RWPE2 (cell line): ENCODE data around the gene NEUROD2.

Experiments used
- ATAC-seq: fragments of 200-7000 bp; cut with Tn5 transposase; 3 replicates; pipeline ENCODE4 v1.9.1; 2021; ENCODE audit warnings: low read depth
- DNase-seq: peaks from one replicate; pipeline ENCODE4 v3.0.0-alpha.2; 2020; ENCODE audit warnings: low spot score
- H3K27ac ChIP-seq: fragments of 450-650 bp; 2 replicates; pipeline ENCODE4 v1.5.1; 2017; ENCODE audit warnings: mild to moderate bottlenecking; ENCODE audit not compliant: poor library complexity, severe bottlenecking
- H3K27me3 ChIP-seq: fragments of 250-450 bp; sonication (Bioruptor Pico); 2 replicates; pipeline ENCODE4 v1.5.1; 2021; ENCODE audit warnings: mild to moderate bottlenecking, moderate library complexity; ENCODE audit not compliant: insufficient read depth, poor library complexity, severe bottlenecking
- H3K36me3 ChIP-seq: fragments of 250-450 bp; sonication (Bioruptor Pico); 2 replicates; pipeline ENCODE4 v1.5.1; 2020; ENCODE audit warnings: low read depth, mild to moderate bottlenecking, moderate library complexity
- H3K4me1 ChIP-seq: fragments of 250-450 bp; sonication (Bioruptor Pico); 2 replicates; pipeline ENCODE4 v1.5.1; 2021; ENCODE audit warnings: mild to moderate bottlenecking, moderate library complexity; ENCODE audit not compliant: insufficient read depth, poor library complexity, severe bottlenecking
- H3K4me3 ChIP-seq: fragments of 250-450 bp; sonication (Bioruptor Pico); 2 replicates; pipeline ENCODE4 v1.5.1; 2021; ENCODE audit warnings: mild to moderate bottlenecking, moderate library complexity; ENCODE audit not compliant: severe bottlenecking
- H3K9me3 ChIP-seq: fragments of 250-450 bp; sonication (Bioruptor Pico); 2 replicates; pipeline ENCODE4 v1.5.1; 2021; ENCODE audit warnings: mild to moderate bottlenecking, moderate library complexity; ENCODE audit not compliant: severe bottlenecking
- CTCF ChIP-seq: fragments of 450-650 bp; IDR thresholded peaks from one replicate; pipeline ENCODE4 v1.5.1; 2017; ENCODE audit warnings: mild to moderate bottlenecking, moderate library complexity; ENCODE audit not compliant: poor library complexity, severe bottlenecking

The NEUROD2 gene

DNA sequence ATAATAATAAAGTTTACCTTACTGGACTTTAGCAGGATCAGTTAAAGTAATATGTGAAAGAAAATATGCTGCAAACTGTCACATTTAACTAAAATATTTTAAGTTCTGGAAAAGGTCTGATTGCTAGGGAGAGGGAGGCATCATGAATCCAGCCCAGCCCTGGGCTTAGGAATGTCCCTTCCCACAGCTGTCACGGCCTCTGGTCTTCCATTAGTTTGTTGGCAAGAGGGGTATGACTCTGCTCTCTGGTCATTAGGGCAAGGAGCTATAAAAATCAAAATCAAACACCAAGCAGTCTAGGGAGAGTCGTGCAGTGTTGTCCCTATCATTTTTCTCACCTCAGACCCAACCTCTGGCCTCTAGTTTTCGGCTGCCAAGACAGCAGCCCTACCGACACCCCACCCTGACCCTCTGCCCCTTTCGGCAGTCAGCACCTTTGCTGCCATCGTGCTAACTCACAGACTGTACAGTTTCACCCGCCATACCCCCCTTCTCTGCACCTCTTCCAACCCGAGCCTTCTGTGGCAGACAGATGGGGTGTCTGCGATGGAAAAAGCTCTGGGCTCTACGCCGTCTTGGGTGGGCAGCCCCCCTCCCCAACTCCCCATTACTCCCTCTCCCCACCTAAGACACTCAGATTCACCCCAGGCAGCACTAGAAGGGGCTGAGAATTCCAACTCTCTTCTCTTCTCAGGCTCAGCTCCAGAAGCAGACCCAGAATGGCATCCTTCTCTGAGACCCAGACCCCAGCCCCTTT is 41.4 kb downstream of the NEUROD2 start:
- Histone ChIP-seq H3K4me3 (no peak overlapping the region), H3K27me3 (no peaks in the 10 kb centered on the region), H3K4me1 (no peaks in the 10 kb centered on the region), H3K36me3 (no peaks in the 10 kb centered on the region), H3K9me3 (no peaks in the 10 kb centered on the region), H3K27ac (no peak overlapping the region)
- ATAC-seq (no peak), DNase-seq (no peak)
- no peak for TF ChIP-seq CTCF

GRCh38 chr17:39564211-39564848 is 43.4 kb downstream of the NEUROD2 start:
- no peaks in the 10 kb centered on the region for H3K9me3 ChIP-seq
- H3K4me1 ChIP-seq, result no peaks in the 10 kb centered on the region
- H3K27ac ChIP-seq, result no peak overlapping the region
- H3K4me3 ChIP-seq, result no peak overlapping the region
- H3K36me3 ChIP-seq, result no peaks in the 10 kb centered on the region
- TF ChIP-seq CTCF, result no peak
- DNase-seq, result no peak
- no peaks in the 10 kb centered on the region for H3K27me3 ChIP-seq
- ATAC-seq, result no peak

DNA sequence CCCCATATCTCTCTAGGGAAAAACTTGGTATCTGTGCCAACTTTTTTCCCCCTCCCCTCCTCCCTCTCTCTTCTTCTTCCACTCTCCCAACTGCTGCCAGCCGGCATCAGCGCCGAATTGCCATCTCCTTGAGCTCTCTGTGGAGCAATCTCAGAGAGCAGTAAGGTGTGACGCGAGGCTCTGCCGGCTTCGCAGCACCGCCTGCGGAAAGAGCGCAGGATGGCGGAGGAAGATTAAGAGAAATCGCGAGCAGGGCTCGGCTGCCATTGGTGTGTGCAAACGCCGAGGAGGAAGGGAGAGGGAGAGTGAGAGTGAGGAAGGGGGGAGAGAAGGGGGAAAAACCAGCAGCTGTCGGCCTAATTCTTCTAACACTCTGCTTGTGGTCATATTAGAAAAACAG is 44.2 kb downstream of the NEUROD2 start:
- no peaks in the 10 kb centered on the region for H3K4me1 ChIP-seq
- H3K4me3 ChIP-seq, result no peak overlapping the region
- DNase-seq (no peak), ATAC-seq (no peak)
- H3K27me3 ChIP-seq, result no peaks in the 10 kb centered on the region
- no peak for TF ChIP-seq CTCF
- no peaks in the 10 kb centered on the region for H3K9me3 ChIP-seq
- H3K36me3 ChIP-seq, result 0 out of 2 replicates have a peak, but pooled peaks cover 4% of the 10 kb centered on the region
- no peak overlapping the region for H3K27ac ChIP-seq

DNA sequence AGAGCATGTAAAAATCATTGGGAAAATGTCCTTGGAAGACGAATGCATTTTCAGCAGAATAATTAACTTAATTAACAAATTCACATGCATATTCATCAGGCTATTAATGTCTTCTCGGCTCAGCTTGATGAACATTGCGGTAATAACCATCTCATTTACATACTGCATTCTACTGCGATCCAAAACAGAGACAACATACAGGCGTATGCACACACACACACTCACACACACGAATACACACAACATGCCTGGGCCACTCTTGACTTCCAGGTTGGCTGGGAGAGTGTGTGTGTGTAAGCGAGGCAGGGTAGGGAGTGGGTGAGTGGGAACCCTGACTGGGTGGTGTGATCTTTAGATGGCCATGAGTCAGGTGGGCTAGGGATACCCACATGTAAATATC is 44.7 kb downstream of the NEUROD2 start:
- Histone ChIP-seq H3K9me3 (no peaks in the 10 kb centered on the region), H3K4me1 (no peaks in the 10 kb centered on the region), H3K36me3 (0 out of 2 replicates have a peak, but pooled peaks cover 5% of the 10 kb centered on the region), H3K27ac (no peak overlapping the region), H3K4me3 (no peak overlapping the region), H3K27me3 (no peaks in the 10 kb centered on the region)
- no peak for TF ChIP-seq CTCF
- DNase-seq (no peak), ATAC-seq (no peak)

DNA sequence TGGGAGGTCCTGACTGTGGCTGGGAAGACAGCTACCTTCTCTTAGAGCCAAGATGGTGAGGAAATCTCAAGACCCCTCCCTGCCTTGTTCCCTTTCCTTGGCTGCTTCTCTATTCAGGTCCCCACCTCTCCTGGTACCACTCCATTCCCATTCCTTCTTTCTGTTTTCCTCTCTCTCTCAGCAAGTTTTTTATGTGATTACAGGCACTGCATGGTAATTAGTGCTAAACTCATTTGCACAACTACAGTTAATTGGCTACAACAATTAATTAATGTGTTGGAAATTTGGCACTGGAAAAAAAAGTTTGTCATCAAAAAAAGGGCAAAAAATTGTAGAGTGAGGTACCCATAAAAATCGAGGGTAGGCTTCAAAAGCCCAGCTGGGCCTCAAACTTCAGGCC is 45.3 kb downstream of the NEUROD2 start:
- no peaks in the 10 kb centered on the region for H3K4me1 ChIP-seq
- H3K4me3 ChIP-seq, result no peak overlapping the region
- H3K27me3 ChIP-seq, result no peaks in the 10 kb centered on the region
- no peak for ATAC-seq
- no peak overlapping the region for H3K27ac ChIP-seq
- no peak for TF ChIP-seq CTCF
- 0 out of 2 replicates have a peak, but pooled peaks cover 5% of the 10 kb centered on the region for H3K36me3 ChIP-seq
- DNase-seq, result no peak
- no peaks in the 10 kb centered on the region for H3K9me3 ChIP-seq
